ENCODE data around the gene PTGES2. TPM values are rescaled to one million over a fixed set of nuclear protein-coding genes. Genes with fewer than 3 reads are reported as not detected.
A peak's percentile ranks its signal among the peaks of the same experiment; 100 is the strongest.

Gene PTGES2
- total and polyA plus RNA-seq, 2 of the 13 experiments (the other 11 are each of a cell fraction or from before 2014, with no cell fraction given) = 63.7 to 79.8 TPM

DNA sequence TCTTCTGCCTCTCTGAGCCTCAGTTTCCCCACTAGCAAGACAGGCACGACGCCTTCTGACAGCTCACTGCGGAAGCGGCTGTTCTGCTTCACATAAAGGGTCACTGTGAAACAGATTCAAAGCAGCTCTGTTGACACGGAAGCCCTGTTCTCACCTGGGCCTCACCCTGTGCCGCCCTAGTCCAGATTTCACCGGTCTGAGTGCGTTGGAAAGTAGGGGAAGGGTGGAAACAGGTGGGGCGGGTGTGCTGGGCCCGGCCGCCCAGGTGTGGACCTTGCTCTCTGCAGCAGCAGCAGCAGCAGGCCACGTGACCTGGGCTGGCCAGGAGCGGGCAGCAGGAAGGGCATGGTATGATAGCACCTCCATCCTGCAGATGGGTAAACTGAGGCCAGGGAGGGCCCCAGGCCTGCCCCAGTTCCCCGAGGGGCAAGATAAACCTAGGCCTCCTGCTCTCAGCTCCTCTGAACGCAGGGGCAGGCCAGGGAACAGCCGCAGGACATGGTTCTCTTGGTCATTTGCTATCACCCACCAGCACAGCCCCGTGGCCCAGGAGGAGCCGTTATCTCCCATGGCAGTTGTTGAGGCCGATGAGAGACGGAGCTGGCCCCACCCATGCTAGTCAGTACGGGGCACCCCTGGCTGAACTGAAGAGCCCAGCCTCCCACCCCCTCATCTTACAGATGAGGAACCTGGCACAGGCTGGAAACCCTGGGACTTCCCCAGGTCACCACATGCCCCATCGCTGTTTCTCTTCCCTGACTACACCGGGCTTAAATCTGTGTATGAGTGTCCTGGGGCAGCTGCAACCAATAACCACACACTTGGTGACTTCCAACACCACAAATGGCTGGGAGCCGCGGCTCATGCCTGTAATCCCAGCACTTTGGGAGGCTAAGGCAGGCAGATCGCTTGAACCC lies 12.1 kb downstream of the PTGES2 start (continued):
- peak; percentile 95; the same call in 1 of the 2 replicates for TF ChIP-seq NPAS2 (CRISPR knock-in tag; IDR thresholded peaks at IDR 0.05; ENCODE audit: borderline replicate concordance)
- peak; percentile 46; the same call in 1 of the 2 replicates for TF ChIP-seq ZNF143 (CRISPR knock-in tag; IDR thresholded peaks at IDR 0.05)
- no peak for TF ChIP-seq CEBPB (IDR thresholded peaks at IDR 0.05; ENCODE audit: borderline replicate concordance, low read depth, low read length)
- TF ChIP-seq, protein P1, sequence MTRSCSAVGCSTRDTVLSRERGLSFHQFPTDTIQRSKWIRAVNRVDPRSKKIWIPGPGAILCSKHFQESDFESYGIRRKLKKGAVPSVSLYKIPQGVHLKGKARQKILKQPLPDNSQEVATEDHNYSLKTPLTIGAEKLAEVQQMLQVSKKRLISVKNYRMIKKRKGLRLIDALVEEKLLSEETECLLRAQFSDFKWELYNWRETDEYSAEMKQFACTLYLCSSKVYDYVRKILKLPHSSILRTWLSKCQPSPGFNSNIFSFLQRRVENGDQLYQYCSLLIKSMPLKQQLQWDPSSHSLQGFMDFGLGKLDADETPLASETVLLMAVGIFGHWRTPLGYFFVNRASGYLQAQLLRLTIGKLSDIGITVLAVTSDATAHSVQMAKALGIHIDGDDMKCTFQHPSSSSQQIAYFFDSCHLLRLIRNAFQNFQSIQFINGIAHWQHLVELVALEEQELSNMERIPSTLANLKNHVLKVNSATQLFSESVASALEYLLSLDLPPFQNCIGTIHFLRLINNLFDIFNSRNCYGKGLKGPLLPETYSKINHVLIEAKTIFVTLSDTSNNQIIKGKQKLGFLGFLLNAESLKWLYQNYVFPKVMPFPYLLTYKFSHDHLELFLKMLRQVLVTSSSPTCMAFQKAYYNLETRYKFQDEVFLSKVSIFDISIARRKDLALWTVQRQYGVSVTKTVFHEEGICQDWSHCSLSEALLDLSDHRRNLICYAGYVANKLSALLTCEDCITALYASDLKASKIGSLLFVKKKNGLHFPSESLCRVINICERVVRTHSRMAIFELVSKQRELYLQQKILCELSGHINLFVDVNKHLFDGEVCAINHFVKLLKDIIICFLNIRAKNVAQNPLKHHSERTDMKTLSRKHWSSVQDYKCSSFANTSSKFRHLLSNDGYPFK (CRISPR knock-in tag; IDR thresholded peaks at IDR 0.05; ENCODE audit: borderline replicate concordance) = no peak; the same call in 1 of the 2 replicates
- TF ChIP-seq, protein P2, sequence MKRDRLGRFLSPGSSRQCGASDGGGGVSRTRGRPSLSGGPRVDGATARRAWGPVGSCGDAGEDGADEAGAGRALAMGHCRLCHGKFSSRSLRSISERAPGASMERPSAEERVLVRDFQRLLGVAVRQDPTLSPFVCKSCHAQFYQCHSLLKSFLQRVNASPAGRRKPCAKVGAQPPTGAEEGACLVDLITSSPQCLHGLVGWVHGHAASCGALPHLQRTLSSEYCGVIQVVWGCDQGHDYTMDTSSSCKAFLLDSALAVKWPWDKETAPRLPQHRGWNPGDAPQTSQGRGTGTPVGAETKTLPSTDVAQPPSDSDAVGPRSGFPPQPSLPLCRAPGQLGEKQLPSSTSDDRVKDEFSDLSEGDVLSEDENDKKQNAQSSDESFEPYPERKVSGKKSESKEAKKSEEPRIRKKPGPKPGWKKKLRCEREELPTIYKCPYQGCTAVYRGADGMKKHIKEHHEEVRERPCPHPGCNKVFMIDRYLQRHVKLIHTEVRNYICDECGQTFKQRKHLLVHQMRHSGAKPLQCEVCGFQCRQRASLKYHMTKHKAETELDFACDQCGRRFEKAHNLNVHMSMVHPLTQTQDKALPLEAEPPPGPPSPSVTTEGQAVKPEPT (CRISPR knock-in tag; IDR thresholded peaks at IDR 0.05; ENCODE audit: low read depth) = peak; percentile 91
- TF ChIP-seq MYC (CRISPR knock-in tag; IDR thresholded peaks at IDR 0.05; ENCODE audit: borderline replicate concordance) = peak; percentile 78; the same call in 1 of the 2 replicates
- TF ChIP-seq ISL2 (CRISPR knock-in tag; IDR thresholded peaks at IDR 0.05) = peak; percentile 84
- TF ChIP-seq, protein P3, sequence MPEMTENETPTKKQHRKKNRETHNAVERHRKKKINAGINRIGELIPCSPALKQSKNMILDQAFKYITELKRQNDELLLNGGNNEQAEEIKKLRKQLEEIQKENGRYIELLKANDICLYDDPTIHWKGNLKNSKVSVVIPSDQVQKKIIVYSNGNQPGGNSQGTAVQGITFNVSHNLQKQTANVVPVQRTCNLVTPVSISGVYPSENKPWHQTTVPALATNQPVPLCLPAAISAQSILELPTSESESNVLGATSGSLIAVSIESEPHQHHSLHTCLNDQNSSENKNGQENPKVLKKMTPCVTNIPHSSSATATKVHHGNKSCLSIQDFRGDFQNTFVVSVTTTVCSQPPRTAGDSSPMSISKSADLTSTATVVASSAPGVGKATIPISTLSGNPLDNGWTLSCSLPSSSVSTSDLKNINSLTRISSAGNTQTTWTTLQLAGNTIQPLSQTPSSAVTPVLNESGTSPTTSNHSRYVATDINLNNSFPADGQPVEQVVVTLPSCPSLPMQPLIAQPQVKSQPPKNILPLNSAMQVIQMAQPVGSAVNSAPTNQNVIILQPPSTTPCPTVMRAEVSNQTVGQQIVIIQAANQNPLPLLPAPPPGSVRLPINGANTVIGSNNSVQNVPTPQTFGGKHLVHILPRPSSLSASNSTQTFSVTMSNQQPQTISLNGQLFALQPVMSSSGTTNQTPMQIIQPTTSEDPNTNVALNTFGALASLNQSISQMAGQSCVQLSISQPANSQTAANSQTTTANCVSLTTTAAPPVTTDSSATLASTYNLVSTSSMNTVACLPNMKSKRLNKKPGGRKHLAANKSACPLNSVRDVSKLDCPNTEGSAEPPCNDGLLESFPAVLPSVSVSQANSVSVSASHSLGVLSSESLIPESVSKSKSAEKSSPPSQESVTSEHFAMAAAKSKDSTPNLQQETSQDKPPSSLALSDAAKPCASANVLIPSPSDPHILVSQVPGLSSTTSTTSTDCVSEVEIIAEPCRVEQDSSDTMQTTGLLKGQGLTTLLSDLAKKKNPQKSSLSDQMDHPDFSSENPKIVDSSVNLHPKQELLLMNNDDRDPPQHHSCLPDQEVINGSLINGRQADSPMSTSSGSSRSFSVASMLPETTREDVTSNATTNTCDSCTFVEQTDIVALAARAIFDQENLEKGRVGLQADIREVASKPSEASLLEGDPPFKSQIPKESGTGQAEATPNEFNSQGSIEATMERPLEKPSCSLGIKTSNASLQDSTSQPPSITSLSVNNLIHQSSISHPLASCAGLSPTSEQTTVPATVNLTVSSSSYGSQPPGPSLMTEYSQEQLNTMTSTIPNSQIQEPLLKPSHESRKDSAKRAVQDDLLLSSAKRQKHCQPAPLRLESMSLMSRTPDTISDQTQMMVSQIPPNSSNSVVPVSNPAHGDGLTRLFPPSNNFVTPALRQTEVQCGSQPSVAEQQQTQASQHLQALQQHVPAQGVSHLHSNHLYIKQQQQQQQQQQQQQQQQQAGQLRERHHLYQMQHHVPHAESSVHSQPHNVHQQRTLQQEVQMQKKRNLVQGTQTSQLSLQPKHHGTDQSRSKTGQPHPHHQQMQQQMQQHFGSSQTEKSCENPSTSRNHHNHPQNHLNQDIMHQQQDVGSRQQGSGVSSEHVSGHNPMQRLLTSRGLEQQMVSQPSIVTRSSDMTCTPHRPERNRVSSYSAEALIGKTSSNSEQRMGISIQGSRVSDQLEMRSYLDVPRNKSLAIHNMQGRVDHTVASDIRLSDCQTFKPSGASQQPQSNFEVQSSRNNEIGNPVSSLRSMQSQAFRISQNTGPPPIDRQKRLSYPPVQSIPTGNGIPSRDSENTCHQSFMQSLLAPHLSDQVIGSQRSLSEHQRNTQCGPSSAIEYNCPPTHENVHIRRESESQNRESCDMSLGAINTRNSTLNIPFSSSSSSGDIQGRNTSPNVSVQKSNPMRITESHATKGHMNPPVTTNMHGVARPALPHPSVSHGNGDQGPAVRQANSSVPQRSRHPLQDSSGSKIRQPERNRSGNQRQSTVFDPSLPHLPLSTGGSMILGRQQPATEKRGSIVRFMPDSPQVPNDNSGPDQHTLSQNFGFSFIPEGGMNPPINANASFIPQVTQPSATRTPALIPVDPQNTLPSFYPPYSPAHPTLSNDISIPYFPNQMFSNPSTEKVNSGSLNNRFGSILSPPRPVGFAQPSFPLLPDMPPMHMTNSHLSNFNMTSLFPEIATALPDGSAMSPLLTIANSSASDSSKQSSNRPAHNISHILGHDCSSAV (CRISPR knock-in tag; IDR thresholded peaks at IDR 0.05; ENCODE audit: borderline replicate concordance) = no peak
- TF ChIP-seq ZNF816 (CRISPR knock-in tag; IDR thresholded peaks at IDR 0.05; ENCODE audit: borderline replicate concordance) = peak; percentile 60; the same call in 1 of the 2 replicates
- TF ChIP-seq, protein P4, sequence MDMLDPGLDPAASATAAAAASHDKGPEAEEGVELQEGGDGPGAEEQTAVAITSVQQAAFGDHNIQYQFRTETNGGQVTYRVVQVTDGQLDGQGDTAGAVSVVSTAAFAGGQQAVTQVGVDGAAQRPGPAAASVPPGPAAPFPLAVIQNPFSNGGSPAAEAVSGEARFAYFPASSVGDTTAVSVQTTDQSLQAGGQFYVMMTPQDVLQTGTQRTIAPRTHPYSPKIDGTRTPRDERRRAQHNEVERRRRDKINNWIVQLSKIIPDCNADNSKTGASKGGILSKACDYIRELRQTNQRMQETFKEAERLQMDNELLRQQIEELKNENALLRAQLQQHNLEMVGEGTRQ (IDR thresholded peaks at IDR 0.05; ENCODE audit: low read depth, low read length) = peak; percentile 64
- TF ChIP-seq, protein P4 (CRISPR knock-in tag; IDR thresholded peaks at IDR 0.05; ENCODE audit: borderline replicate concordance) = peak; percentile 91; the same call in 1 of the 2 replicates
